ENCODE results near the gene KRTAP20-2. TPM values are rescaled to one million over a fixed set of nuclear protein-coding genes. Genes with fewer than 3 reads are reported as not detected.

KRTAP20-2 gene
- total RNA-seq, 4 donors from 2014 or later, result not detected

GRCh38 chr21:30672985-30673650 lies 38.1 kb downstream of the KRTAP20-2 start:
- H3K9me3 ChIP-seq, result peaks cover 0 to 5% (median 0%) of the 10 kb centered on the region in 4 donors
- no peak overlapping the region for H3K27ac ChIP-seq
- no peaks in the 10 kb centered on the region for H3K36me3 ChIP-seq
- TF ChIP-seq CTCF (IDR thresholded peaks at IDR 0.05) (no peak), POLR2A (IDR thresholded peaks at IDR 0.05) (no peak)
- no peak overlapping the region for H3K4me3 ChIP-seq
- no peaks in the 10 kb centered on the region for H3K4me1 ChIP-seq
- no peaks in the 10 kb centered on the region for H3K27me3 ChIP-seq
- no peak for DNase-seq

- Histone ChIP-seq H3K27me3 (no peaks in the 10 kb centered on the region), H3K4me3 (no peak overlapping the region), H3K36me3 (no peaks in the 10 kb centered on the region), H3K9me3 (peaks cover 0 to 4% (median 0%) of the 10 kb centered on the region in 4 donors), H3K27ac (no peak overlapping the region), H3K4me1 (no peaks in the 10 kb centered on the region)
- DNase-seq, result no peak
- TF ChIP-seq CTCF (IDR thresholded peaks at IDR 0.05), result no peak
- TF ChIP-seq POLR2A (IDR thresholded peaks at IDR 0.05), result no peak
Observed at GRCh38 chr21:30674312-30674711, 39.3 kb downstream of the KRTAP20-2 start.

DNA sequence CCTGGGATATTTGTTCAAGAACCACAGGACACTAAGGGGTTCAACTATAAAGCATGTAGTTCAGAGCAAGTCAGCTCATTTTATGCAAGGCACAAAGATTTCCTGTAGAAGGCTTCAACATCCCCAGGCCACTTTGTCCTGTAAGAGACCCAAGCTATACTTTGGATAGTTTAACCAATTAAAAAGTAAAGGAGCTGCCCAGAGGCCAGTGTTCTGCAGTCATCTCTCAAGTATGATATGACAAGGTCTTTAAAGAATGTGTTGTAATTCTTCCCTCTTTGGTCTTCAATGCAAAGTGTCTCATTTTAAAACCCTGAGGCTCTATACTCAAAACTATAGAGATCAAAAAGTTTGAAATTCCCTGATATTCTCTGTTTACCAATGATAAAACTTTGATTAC lies 41.7 kb downstream of the KRTAP20-2 start:
- Histone ChIP-seq H3K4me3 (no peak overlapping the region), H3K27me3 (no peaks in the 10 kb centered on the region), H3K9me3 (no peaks in the 10 kb centered on the region), H3K27ac (no peak overlapping the region), H3K4me1 (no peaks in the 10 kb centered on the region), H3K36me3 (no peaks in the 10 kb centered on the region)
- TF ChIP-seq CTCF (IDR thresholded peaks at IDR 0.05) (no peak), POLR2A (IDR thresholded peaks at IDR 0.05) (no peak)
- no peak for DNase-seq

DNA sequence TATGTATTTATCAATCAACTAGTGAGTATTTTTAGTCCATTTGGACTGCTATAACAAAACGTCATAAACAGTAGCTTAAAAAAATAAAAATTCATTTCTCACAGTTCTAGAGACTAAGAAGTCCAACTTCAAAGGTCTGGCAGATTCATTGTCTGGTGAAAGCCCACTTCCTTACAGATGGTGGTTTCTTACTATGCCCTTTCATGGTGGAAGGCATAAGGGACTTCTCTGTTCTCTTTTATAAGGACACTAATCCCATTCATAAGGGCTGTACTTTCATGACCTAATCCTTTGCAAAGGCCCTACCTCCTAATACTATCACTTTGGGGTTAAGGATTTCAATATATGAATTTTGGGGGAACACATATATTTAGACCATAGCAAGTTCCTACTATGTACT lies 45.6 kb downstream of the KRTAP20-2 start:
- H3K9me3 ChIP-seq, result no peaks in the 10 kb centered on the region

GRCh38 chr21:30684506-30684905 lies 49.5 kb downstream of the KRTAP20-2 start:
- H3K27ac ChIP-seq, result no peak overlapping the region
- TF ChIP-seq POLR2A (IDR thresholded peaks at IDR 0.05), result no peak
- no peak for TF ChIP-seq CTCF (IDR thresholded peaks at IDR 0.05)
- no peaks in the 10 kb centered on the region for H3K36me3 ChIP-seq
- no peaks in the 10 kb centered on the region for H3K9me3 ChIP-seq
- H3K4me3 ChIP-seq, result no peak overlapping the region
- no peaks in the 10 kb centered on the region for H3K27me3 ChIP-seq
- no peaks in the 10 kb centered on the region for H3K4me1 ChIP-seq
- no peak for DNase-seq

More for the DNA sequence above, 45.6 kb downstream of the KRTAP20-2 start:
- no peak for DNase-seq
- no peak overlapping the region for H3K27ac ChIP-seq
- H3K4me3 ChIP-seq, result no peak overlapping the region
- H3K4me1 ChIP-seq, result no peaks in the 10 kb centered on the region
- H3K27me3 ChIP-seq, result no peaks in the 10 kb centered on the region
- no peaks in the 10 kb centered on the region for H3K36me3 ChIP-seq
- TF ChIP-seq CTCF (IDR thresholded peaks at IDR 0.05), result no peak
- TF ChIP-seq POLR2A (IDR thresholded peaks at IDR 0.05), result no peak

Small RNA genes within 50 kb of the gene (small RNA-seq; reads per million reads assigned to genes)
- gene KRTAP20-1, result 0 reads per million in 2 donors
- gene KRTAP20-3, result 0 reads per million in 2 donors
- gene KRTAP20-4, result 0 reads per million in 2 donors
- 0 reads per million in 2 donors for gene KRTAP22-1
- gene KRTAP22-2, result 0 reads per million in 2 donors

Other genes with a start within 250 kb of the KRTAP20-2 start
- not detected for gene KRTAP13-1, start 239.2 kb upstream of the KRTAP20-2 start, total RNA-seq
- gene KRTAP13-3, start 209.3 kb upstream of the KRTAP20-2 start, total RNA-seq, result not detected
- gene KRTAP13-4, start 205.0 kb upstream of the KRTAP20-2 start, total RNA-seq, result not detected
- not detected for gene KRTAP15-1, start 194.9 kb upstream of the KRTAP20-2 start, total RNA-seq
- gene KRTAP19-1, start 154.8 kb upstream of the KRTAP20-2 start, total RNA-seq, result not detected
- not detected for gene KRTAP19-2, start 147.8 kb upstream of the KRTAP20-2 start, total RNA-seq
- not detected for gene KRTAP19-3, start 143.2 kb upstream of the KRTAP20-2 start, total RNA-seq
- gene KRTAP19-4, start 138.0 kb upstream of the KRTAP20-2 start, total RNA-seq, result not detected
- gene KRTAP19-5, start 133.1 kb upstream of the KRTAP20-2 start, total RNA-seq, result not detected
- gene KRTAP19-6, start 93.3 kb upstream of the KRTAP20-2 start, total RNA-seq, result not detected
- not detected for gene KRTAP19-7, start 73.9 kb upstream of the KRTAP20-2 start, total RNA-seq
- not detected for gene KRTAP22-2, start 44.8 kb upstream of the KRTAP20-2 start, total RNA-seq
- not detected for gene KRTAP6-3, start 42.8 kb upstream of the KRTAP20-2 start, total RNA-seq
- not detected for gene KRTAP6-2, start 36.3 kb upstream of the KRTAP20-2 start, total RNA-seq
- not detected for gene KRTAP22-1, start 34.1 kb upstream of the KRTAP20-2 start, total RNA-seq
- gene KRTAP6-1, start 21.3 kb upstream of the KRTAP20-2 start, total RNA-seq, result not detected
- not detected for gene KRTAP20-1, start 18.8 kb upstream of the KRTAP20-2 start, total RNA-seq
- not detected for gene KRTAP20-4, start 14.6 kb upstream of the KRTAP20-2 start, total RNA-seq
- gene KRTAP20-3, start 7.7 kb downstream of the KRTAP20-2 start, total RNA-seq, result not detected
- gene KRTAP21-3, start 83.6 kb downstream of the KRTAP20-2 start, total RNA-seq, result not detected
- gene KRTAP21-2, start 112.1 kb downstream of the KRTAP20-2 start, total RNA-seq, result not detected
- gene KRTAP21-1, start 120.2 kb downstream of the KRTAP20-2 start, total RNA-seq, result not detected
- gene KRTAP8-1, start 178.1 kb downstream of the KRTAP20-2 start, total RNA-seq, result not detected
- not detected for gene KRTAP7-1, start 194.6 kb downstream of the KRTAP20-2 start, total RNA-seq
- gene KRTAP11-1, start 246.4 kb downstream of the KRTAP20-2 start, total RNA-seq, result not detected